ENCODE measurements around the gene CXCL9. TPM values are rescaled to one million over a fixed set of nuclear protein-coding genes. Genes with fewer than 3 reads are reported as not detected.

Gene CXCL9
- total RNA-seq, 4 donors from 2014 or later = 0.75 to 13.3 (median 2.6) TPM

DNA sequence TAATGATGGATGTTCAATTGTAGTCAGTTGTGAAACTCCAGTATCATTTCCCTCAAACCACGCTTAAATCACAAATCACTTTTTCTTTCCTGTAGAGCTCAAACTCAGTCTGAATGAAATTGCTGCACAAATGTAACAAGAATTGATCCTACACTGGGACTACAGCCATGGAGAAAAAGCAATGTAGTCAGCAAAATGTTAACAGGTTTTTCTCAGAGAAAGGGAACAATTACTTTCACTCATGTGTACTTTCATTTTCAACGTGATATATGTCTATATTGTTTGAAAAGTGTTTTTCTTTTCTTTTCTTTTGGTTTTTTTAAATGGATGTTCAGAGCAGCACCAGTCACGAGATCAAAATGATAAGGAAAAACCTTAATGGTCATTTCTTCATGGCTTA, 39.2 kb downstream of the CXCL9 start:
- TF ChIP-seq, protein P1, sequence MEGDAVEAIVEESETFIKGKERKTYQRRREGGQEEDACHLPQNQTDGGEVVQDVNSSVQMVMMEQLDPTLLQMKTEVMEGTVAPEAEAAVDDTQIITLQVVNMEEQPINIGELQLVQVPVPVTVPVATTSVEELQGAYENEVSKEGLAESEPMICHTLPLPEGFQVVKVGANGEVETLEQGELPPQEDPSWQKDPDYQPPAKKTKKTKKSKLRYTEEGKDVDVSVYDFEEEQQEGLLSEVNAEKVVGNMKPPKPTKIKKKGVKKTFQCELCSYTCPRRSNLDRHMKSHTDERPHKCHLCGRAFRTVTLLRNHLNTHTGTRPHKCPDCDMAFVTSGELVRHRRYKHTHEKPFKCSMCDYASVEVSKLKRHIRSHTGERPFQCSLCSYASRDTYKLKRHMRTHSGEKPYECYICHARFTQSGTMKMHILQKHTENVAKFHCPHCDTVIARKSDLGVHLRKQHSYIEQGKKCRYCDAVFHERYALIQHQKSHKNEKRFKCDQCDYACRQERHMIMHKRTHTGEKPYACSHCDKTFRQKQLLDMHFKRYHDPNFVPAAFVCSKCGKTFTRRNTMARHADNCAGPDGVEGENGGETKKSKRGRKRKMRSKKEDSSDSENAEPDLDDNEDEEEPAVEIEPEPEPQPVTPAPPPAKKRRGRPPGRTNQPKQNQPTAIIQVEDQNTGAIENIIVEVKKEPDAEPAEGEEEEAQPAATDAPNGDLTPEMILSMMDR (IDR thresholded peaks at IDR 0.05; ENCODE audit: low read depth) = no peak

DNA sequence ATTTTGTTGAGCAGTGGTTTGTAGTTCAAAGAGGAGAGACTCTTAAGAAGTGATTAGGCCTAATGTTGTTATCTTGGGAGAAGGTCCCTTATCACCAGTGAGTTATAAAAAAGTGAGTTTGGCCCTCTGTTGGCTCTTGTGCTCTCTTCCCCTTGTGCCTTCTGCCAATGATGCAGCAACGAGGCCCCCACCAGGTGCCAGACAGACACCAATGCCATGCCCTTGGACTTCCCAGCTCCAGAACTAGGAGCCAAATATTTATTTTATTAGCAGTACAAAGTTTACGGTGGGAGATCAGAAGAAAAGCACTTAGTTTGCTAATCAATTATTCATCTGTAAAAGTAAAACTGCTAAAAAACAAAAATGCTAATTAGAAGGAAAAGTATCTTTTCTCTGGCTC, 43.8 kb downstream of the CXCL9 start:
- TF ChIP-seq, protein P1 (IDR thresholded peaks at IDR 0.05; ENCODE audit: low read depth) = no peak

DNA sequence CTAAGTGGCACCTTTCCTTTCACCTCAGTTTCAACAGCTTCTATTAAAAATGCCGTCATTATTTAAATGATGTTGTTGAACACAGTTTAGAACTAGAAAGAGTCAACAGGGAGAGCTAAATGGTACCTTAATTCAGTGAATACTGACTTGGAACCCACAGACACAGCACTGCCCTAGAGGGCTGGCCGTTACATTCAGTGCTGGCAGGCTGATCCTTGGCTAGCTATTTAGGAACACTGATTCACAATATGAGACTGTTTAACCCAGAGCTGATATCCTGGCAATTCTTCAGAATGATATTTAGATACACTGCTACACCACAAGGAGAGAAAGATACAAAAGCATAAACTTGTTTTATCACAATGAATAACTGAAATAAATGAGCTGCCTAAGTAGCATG, 53.8 kb downstream of the CXCL9 start:
- TF ChIP-seq, protein P1 (IDR thresholded peaks at IDR 0.05; ENCODE audit: low read depth) = no peak

Other genes starting within 250 kb of the CXCL9 start
- gene PPEF2, start 105.1 kb downstream of the CXCL9 start, total RNA-seq = under 1 TPM in 1 of 4 donors, not detected in 3; 0.17 TPM
- 100 to 1,000 TPM in 1 of 4 donors, 10 to 100 TPM in 3; 61.7 to 148 (median 80.4) TPM for gene NAAA, start 66.5 kb downstream of the CXCL9 start, total RNA-seq
- gene SDAD1, start 16.6 kb downstream of the CXCL9 start, total RNA-seq = 10 to 100 TPM; 24.1 to 43.2 (median 30.6) TPM
- gene CXCL10, start 16.0 kb upstream of the CXCL9 start, total RNA-seq = 1 to 10 TPM in 1 of 4 donors, not detected in 3; 2.6 TPM
- gene CXCL11, start 28.6 kb upstream of the CXCL9 start, total RNA-seq = under 1 TPM in 2 of 4 donors, not detected in 2; 0.34 to 0.75 TPM
- not detected for gene ART3, start 67.2 kb upstream of the CXCL9 start, total RNA-seq
- 10 to 100 TPM; 31.3 to 60.2 (median 39.7) TPM for gene NUP54, start 140.9 kb upstream of the CXCL9 start, total RNA-seq
- 100 to 1,000 TPM; 160 to 308 (median 169) TPM for gene SCARB2, start 206.3 kb upstream of the CXCL9 start, total RNA-seq
- 10 to 100 TPM in 1 of 4 donors, 1 to 10 TPM in 3; 5.6 to 13.7 (median 7.4) TPM for gene FAM47E, start 244.2 kb upstream of the CXCL9 start, total RNA-seq